Common myeloid progenitor, CD34-positive (primary cell): Measurements from ENCODE around the gene ADAMTS18.

Experiments used
- CTCF ChIA-PET: fragments of 350-600 bp; sonication (Branson Sonifier 250); formaldehyde crosslinking; loops from one replicate; lab custom pipeline; 2021; ENCODE audit warnings: antibody characterized with exemption; lab: Charles Lee
- POLR2A ChIA-PET: fragments of 350-600 bp; sonication (Branson Sonifier 250); formaldehyde crosslinking; loops from one replicate; lab custom pipeline; 2021; ENCODE audit warnings: antibody characterized with exemption; lab: Charles Lee
- DNase-seq, 3 donors: peaks; one replicate each; pipeline versions ENCODE4 v3.0.0 to v3.0.0-alpha.2; 2013
- H3K27ac ChIP-seq, 2 experiments: 1 replicate in 1 of 2; 2 replicates in 1 of 2; pipeline ENCODE4 v1.7.0; 2013; ENCODE audit warnings: inconsistent platforms in 2 of 2, low read length in 2 of 2, mild to moderate bottlenecking in 2 of 2, low read depth in 1 of 2, moderate library complexity in 1 of 2; ENCODE audit not compliant: severe bottlenecking in 2 of 2, insufficient read depth in 1 of 2, poor library complexity in 1 of 2
- H3K27me3 ChIP-seq, 5 experiments: replicated peaks in 2 of 5; 1 replicate in 3 of 5; 2 replicates in 2 of 5; pipeline versions ENCODE4 v1.6.1 to v1.7.0; 2013; ENCODE audit warnings: low read length in 4 of 5, mild to moderate bottlenecking in 2 of 5, moderate library complexity in 2 of 5, inconsistent platforms in 1 of 5; ENCODE audit not compliant: insufficient read depth in 5 of 5, control insufficient read depth in 4 of 5
- H3K36me3 ChIP-seq, 4 experiments: 1 replicate in 2 of 4; 2 replicates in 2 of 4; pipeline versions ENCODE4 v1.6.1 to v1.7.0; 2013; ENCODE audit warnings: low read length in 3 of 4, control low read depth in 1 of 4, mild to moderate bottlenecking in 1 of 4; ENCODE audit not compliant: control insufficient read depth in 4 of 4, insufficient read depth in 4 of 4
- H3K4me1 ChIP-seq, 4 experiments: 1 replicate in 3 of 4; 2 replicates in 1 of 4; pipeline versions ENCODE4 v1.6.1 to v1.7.1; 2013; ENCODE audit warnings: low read length in 3 of 4, mild to moderate bottlenecking in 3 of 4, control low read depth in 1 of 4, inconsistent platforms in 1 of 4, moderate library complexity in 1 of 4; ENCODE audit not compliant: control insufficient read depth in 4 of 4, insufficient read depth in 4 of 4; ENCODE audit errors: control extremely low read depth in 1 of 4
- H3K4me3 ChIP-seq, 7 experiments: 1 replicate in 4 of 7; 2 replicates in 3 of 7; pipeline versions ENCODE4 v1.5.1 to v1.7.0; 2013; ENCODE audit warnings: mild to moderate bottlenecking in 7 of 7, low read length in 6 of 7, moderate library complexity in 6 of 7, inconsistent platforms in 2 of 7, low read depth in 2 of 7, control low read depth in 1 of 7; ENCODE audit not compliant: insufficient read depth in 4 of 7, control insufficient read depth in 1 of 7; ENCODE audit errors: extremely low read depth in 1 of 7
- H3K9me3 ChIP-seq, 5 experiments: 1 replicate in 4 of 5; 2 replicates in 1 of 5; pipeline versions ENCODE4 v1.6.1 to v1.7.1; 2013; ENCODE audit warnings: low read length in 4 of 5, mild to moderate bottlenecking in 2 of 5, inconsistent platforms in 1 of 5, low read depth in 1 of 5, moderate library complexity in 1 of 5; ENCODE audit not compliant: control insufficient read depth in 4 of 5, insufficient read depth in 2 of 5; ENCODE audit errors: control extremely low read depth in 1 of 5
- WGBS: methylation state at CpG from one replicate; pipeline ENCODE4 v1.1.5; 2013; ENCODE audit not compliant: insufficient coverage; 5-methylcytosine and 5-hydroxymethylcytosine counted together

The ADAMTS18 gene

DNA sequence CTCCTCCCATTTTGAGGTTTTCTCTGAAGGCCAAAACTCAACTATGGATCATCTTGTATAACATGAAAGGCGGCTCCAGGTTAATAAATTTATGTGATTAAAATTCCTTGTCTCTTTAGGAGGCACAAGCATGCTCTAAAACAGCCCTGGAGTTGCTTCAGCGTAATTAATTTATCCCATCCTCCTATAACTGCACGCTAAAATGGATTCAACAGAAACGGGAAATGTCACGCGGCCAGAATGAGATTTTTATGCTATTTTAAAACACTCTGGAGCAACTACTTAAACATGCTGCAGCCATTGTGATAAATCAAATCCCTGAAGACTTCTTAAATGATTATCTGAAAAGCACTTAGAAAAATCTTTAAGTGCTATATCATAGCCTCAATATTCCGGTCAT, 106.6 kb downstream of the ADAMTS18 start:
- no peaks in the 10 kb centered on the region for H3K36me3 ChIP-seq
- H3K4me1 ChIP-seq: no peaks in the 10 kb centered on the region
- H3K27me3 ChIP-seq: no peaks in the 10 kb centered on the region
- no peak overlapping the region for H3K4me3 ChIP-seq
- ChIA-PET POLR2A (no interaction called here), CTCF (no interaction called here)
- H3K9me3 ChIP-seq: no peaks in the 10 kb centered on the region
- no peak for DNase-seq
- WGBS: 85% methylated on average over 5 of the region's 7 CpGs
- H3K27ac ChIP-seq: no peak overlapping the region

DNA sequence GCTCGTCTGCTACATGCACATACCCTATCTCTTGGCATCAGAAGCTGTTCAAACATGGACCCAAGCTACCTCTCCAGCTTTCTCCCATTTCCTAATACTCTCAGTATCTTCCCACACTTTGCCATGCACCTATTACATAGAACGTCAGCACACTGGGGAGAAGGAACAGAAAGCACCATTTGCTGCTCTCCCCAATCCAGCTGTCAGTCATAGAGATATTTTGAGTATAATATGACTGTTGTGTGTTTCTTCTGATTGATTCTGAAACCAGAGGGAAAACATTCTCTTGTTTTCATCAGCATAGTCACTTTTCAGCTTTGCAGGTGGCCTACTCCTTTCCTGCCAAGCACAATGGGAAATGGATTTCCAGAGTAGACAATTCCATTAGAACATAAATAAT, 107.1 kb downstream of the ADAMTS18 start:
- WGBS: 100% methylated on average over 1 of the region's 2 CpGs
- Histone ChIP-seq H3K27me3 (no peaks in the 10 kb centered on the region), H3K4me1 (no peaks in the 10 kb centered on the region), H3K4me3 (no peak overlapping the region), H3K9me3 (no peaks in the 10 kb centered on the region), H3K27ac (no peak overlapping the region), H3K36me3 (no peaks in the 10 kb centered on the region)
- POLR2A ChIA-PET: no interaction called here
- DNase-seq: no peak
- CTCF ChIA-PET: no interaction called here

DNA sequence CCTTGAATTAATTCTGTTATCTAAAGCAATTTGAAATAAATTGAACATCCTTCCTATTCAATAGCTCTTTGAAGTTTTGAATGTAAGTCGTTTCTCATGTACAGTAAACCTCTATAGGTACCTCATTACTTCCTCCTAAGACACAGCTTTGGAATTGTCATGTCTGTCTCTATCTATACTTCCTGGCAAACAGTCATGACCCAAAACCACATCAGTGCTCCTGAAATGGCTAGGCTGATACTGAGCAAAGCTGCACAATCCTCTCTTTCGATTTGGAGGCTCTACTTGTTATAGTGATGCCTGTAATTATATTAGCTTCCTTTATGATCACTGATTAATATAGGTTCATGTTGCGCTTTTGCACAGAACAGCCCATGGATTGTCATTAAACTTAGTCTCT, 110.1 kb downstream of the ADAMTS18 start:
- no peaks in the 10 kb centered on the region for H3K36me3 ChIP-seq
- POLR2A ChIA-PET: no interaction called here
- DNase-seq: no peak
- no peaks in the 10 kb centered on the region for H3K4me1 ChIP-seq
- no peaks in the 10 kb centered on the region for H3K27me3 ChIP-seq
- WGBS: no CpG with 5 or more reads among the region's 3 CpGs
- CTCF ChIA-PET: no interaction called here
- no peaks in the 10 kb centered on the region for H3K9me3 ChIP-seq
- no peak overlapping the region for H3K4me3 ChIP-seq
- H3K27ac ChIP-seq: no peak overlapping the region

DNA sequence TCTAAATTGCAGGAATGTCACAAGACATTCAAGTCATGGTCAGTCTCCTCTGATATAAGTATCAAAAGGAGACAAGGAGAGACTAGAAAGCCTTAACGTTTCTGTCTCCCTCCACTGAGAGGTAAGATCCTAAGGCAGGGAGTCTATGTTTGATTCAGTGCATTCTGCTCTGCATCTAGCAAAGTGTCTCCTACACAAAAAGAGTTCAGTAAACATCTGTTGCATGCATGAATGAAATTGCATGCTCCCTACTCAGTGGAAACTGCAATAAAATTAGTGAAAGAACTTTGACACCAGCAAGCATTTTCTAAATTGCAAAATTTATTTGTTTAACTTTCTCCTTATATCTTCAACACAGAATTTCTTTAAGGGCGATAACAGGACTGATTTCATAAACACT, 111.1 kb downstream of the ADAMTS18 start:
- no peaks in the 10 kb centered on the region for H3K36me3 ChIP-seq
- WGBS: 50% methylated on average over 1 of the region's 2 CpGs
- no peaks in the 10 kb centered on the region for H3K9me3 ChIP-seq
- H3K27ac ChIP-seq: no peak overlapping the region
- ChIA-PET CTCF (no interaction called here), POLR2A (no interaction called here)
- H3K27me3 ChIP-seq: no peaks in the 10 kb centered on the region
- no peak for DNase-seq
- H3K4me1 ChIP-seq: no peaks in the 10 kb centered on the region
- no peak overlapping the region for H3K4me3 ChIP-seq

DNA sequence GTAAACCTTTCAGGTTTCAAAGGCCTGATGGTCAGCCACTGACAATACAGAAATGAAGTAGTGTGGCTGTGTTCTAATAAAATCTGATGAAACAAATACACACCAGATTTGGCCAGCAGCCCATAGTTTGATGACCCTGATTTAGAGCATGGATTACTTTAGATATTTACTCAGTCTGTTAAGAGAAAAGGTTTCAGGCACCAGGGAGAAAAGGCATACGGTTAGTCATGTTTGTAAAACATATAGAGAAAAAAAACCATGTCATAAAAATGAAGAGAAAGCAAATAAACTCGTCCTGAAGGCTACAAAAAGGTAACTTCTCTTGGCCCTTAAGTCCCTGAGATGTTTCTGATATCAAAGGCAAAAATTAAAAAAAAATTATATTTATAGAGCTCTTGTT, 112.1 kb downstream of the ADAMTS18 start:
- H3K36me3 ChIP-seq: no peaks in the 10 kb centered on the region
- no peak overlapping the region for H3K4me3 ChIP-seq
- CTCF ChIA-PET: no interaction called here
- H3K27ac ChIP-seq: no peak overlapping the region
- DNase-seq: no peak
- H3K4me1 ChIP-seq: no peaks in the 10 kb centered on the region
- no CpG with 5 or more reads among the region's 2 CpGs for WGBS
- H3K9me3 ChIP-seq: no peaks in the 10 kb centered on the region
- POLR2A ChIA-PET: no interaction called here
- no peaks in the 10 kb centered on the region for H3K27me3 ChIP-seq

DNA sequence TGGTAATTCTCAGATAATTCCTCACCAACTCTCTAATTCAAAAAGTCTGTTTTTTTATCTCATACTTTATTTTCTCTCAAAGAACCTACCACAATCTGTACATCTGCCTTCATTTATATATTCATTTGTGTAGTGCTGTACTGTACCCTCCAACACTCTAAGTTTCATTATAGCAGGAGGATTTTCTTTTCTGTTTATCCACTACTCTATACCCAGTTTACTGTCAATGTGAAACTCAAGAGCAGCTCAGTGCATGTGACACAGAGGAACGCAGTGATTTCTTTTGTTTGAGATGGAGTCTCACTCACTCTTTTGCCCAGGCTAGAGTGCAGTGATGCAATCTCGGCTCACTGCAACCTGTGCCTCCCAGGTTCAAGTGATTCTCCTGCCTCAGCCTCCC, 117.8 kb downstream of the ADAMTS18 start:
- H3K9me3 ChIP-seq: no peaks in the 10 kb centered on the region
- no peaks in the 10 kb centered on the region for H3K4me1 ChIP-seq
- DNase-seq: no peak
- ChIA-PET CTCF (no interaction called here), POLR2A (no interaction called here)
- no peak overlapping the region for H3K4me3 ChIP-seq
- 95% methylated on average over 2 of the region's 2 CpGs for WGBS
- H3K36me3 ChIP-seq: no peaks in the 10 kb centered on the region
- H3K27ac ChIP-seq: no peak overlapping the region
- no peaks in the 10 kb centered on the region for H3K27me3 ChIP-seq

DNA sequence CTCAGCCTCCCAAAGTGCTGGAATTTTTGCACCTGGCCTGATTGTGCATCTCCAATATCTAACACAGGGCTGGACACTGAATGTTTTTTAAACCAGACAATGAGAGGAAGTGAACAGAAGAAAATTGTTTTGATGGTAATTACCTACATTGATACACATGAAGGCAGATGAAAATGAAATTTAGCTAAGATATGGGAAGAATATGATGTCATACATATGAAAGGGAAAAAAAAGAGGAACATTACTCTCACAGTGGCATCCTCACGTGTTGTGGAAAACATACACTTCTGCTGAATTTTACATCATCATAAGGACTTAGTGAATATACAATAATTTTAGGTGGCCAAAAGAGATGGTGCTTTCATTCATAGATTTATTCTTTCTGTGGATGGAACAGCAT, 124.0 kb downstream of the ADAMTS18 start:
- no CpG with 5 or more reads among the region's 1 CpG for WGBS
- H3K9me3 ChIP-seq: no peaks in the 10 kb centered on the region
- no peak overlapping the region for H3K4me3 ChIP-seq
- no peaks in the 10 kb centered on the region for H3K36me3 ChIP-seq
- H3K27ac ChIP-seq: no peak overlapping the region
- CTCF ChIA-PET: no interaction called here
- H3K27me3 ChIP-seq: no peaks in the 10 kb centered on the region
- no peaks in the 10 kb centered on the region for H3K4me1 ChIP-seq
- POLR2A ChIA-PET: no interaction called here
- no peak for DNase-seq
